Tibial artery (tissue), 4 donors: ENCODE data around the gene TRIM39.

Source experiments
- DNase-seq, 2 donors: peaks; one replicate each; pipeline ENCODE4 v3.0.0-alpha.2; 2019
- H3K27ac ChIP-seq, 2 donors: fragments of 200-600 bp; sonication (generic) in 1 of 2; 1 replicate in 1 of 2; 2 replicates in 1 of 2; pipeline ENCODE4 v1.5.1; 2018 to 2019; ENCODE audit warnings: mild to moderate bottlenecking in 1 of 2
- H3K27me3 ChIP-seq, 2 donors: fragments of 200-600 bp; sonication (generic) in 1 of 2; one replicate each; pipeline versions ENCODE4 v1.5.1 to v1.6.0; 2016 to 2019
- H3K36me3 ChIP-seq, 3 donors: fragments of 200-600 bp; sonication (generic) in 2 of 3; one replicate each; pipeline ENCODE4 v1.5.1; 2016 to 2019; ENCODE audit warnings: mild to moderate bottlenecking in 2 of 3
- H3K4me1 ChIP-seq, 4 donors: fragments of 200-600 bp; sonication (generic) in 2 of 4; 1 replicate in 3 of 4; 2 replicates in 1 of 4; pipeline ENCODE4 v1.5.1; 2016 to 2019
- H3K4me3 ChIP-seq, 2 donors: fragments of 200-600 bp; sonication (generic) in 1 of 2; 1 replicate in 1 of 2; 2 replicates in 1 of 2; pipeline ENCODE4 v1.5.1; 2018 to 2019; ENCODE audit warnings: mild to moderate bottlenecking in 2 of 2
- H3K9me3 ChIP-seq, 3 donors: fragments of 200-600 bp; sonication (generic) in 1 of 3; one replicate each; pipeline ENCODE4 v1.5.1; 2016 to 2019
- CTCF ChIP-seq, 2 experiments: fragments of 200-600 bp in 1 of 2; fragments of 450-650 bp in 1 of 2; IDR thresholded peaks; one replicate each; pipeline ENCODE4 v1.5.1; 2017 to 2019; ENCODE audit warnings: antibody characterized with exemption in 2 of 2, mild to moderate bottlenecking in 1 of 2, moderate library complexity in 1 of 2
- intact Hi-C: fragments of 100-400 bp; cut with DNase I; formaldehyde crosslinking; loops from one replicate; pipeline ENCODE4 v1.15.0; 2023; ENCODE audit warnings: low total_unique reads

TRIM39 gene

GRCh38 chr6:30329331-30329730 is 2.6 kb downstream of the TRIM39 start:
- DNase-seq: no peak
- H3K4me1 ChIP-seq: peaks cover 0 to 26% (median 14%) of the 10 kb centered on the region in 4 donors
- intact Hi-C loops: loop anchor here (10.0 kb wide), 1 partner anchor 115 kb away; the partner anchor contains the start of gene TRIM26
- H3K27me3 ChIP-seq: no peaks in the 10 kb centered on the region
- no peaks in the 10 kb centered on the region for H3K9me3 ChIP-seq
- H3K4me3 ChIP-seq: no peak overlapping the region
- no peak for TF ChIP-seq CTCF (IDR thresholded peaks at IDR 0.05)
- peaks cover 31 to 51% (median 47%) of the 10 kb centered on the region in 3 donors for H3K36me3 ChIP-seq
- no peak overlapping the region for H3K27ac ChIP-seq

GRCh38 chr6:30331981-30332380 is 5.3 kb downstream of the TRIM39 start:
- H3K4me3 ChIP-seq: no peak overlapping the region
- TF ChIP-seq CTCF (IDR thresholded peaks at IDR 0.05): no peak
- intact Hi-C loops: no loop called here
- no peak for DNase-seq
- peaks cover 56 to 78% (median 66%) of the 10 kb centered on the region in 3 donors for H3K36me3 ChIP-seq
- no peaks in the 10 kb centered on the region for H3K9me3 ChIP-seq
- no peak overlapping the region for H3K27ac ChIP-seq
- no peaks in the 10 kb centered on the region for H3K27me3 ChIP-seq
- H3K4me1 ChIP-seq: peaks cover 0 to 10% (median 3%) of the 10 kb centered on the region in 4 donors

- Histone ChIP-seq H3K27me3 (no peaks in the 10 kb centered on the region), H3K36me3 (peaks cover 71 to 97% (median 88%) of the 10 kb centered on the region in 3 donors), H3K27ac (no peak overlapping the region), H3K4me1 (no peaks in the 10 kb centered on the region), H3K9me3 (no peaks in the 10 kb centered on the region), H3K4me3 (no peak overlapping the region)
- no peak for DNase-seq
- intact Hi-C loops: no loop called here
- TF ChIP-seq CTCF (IDR thresholded peaks at IDR 0.05): no peak
Measured at GRCh38 chr6:30334075-30334783, 7.5 kb downstream of the TRIM39 start.

GRCh38 chr6:30340589-30341054 is 13.9 kb downstream of the TRIM39 start:
- intact Hi-C loops: no loop called here
- no peak for TF ChIP-seq CTCF (IDR thresholded peaks at IDR 0.05)
- DNase-seq: no peak
- H3K27me3 ChIP-seq: no peaks in the 10 kb centered on the region
- no peak overlapping the region for H3K4me3 ChIP-seq
- peaks cover 0 to 7% (median 5%) of the 10 kb centered on the region in 4 donors for H3K4me1 ChIP-seq
- no peak overlapping the region for H3K27ac ChIP-seq
- H3K9me3 ChIP-seq: no peaks in the 10 kb centered on the region
- H3K36me3 ChIP-seq: peaks cover 47 to 76% (median 63%) of the 10 kb centered on the region in 3 donors

GRCh38 chr6:30341218-30341617 is 14.5 kb downstream of the TRIM39 start:
- no peak overlapping the region for H3K27ac ChIP-seq
- DNase-seq: no peak
- H3K27me3 ChIP-seq: no peaks in the 10 kb centered on the region
- intact Hi-C loops: no loop called here
- peaks cover 41 to 70% (median 57%) of the 10 kb centered on the region in 3 donors for H3K36me3 ChIP-seq
- no peak for TF ChIP-seq CTCF (IDR thresholded peaks at IDR 0.05)
- H3K4me1 ChIP-seq: peaks cover 0 to 13% (median 8%) of the 10 kb centered on the region in 4 donors
- no peaks in the 10 kb centered on the region for H3K9me3 ChIP-seq
- H3K4me3 ChIP-seq: no peak overlapping the region
